ENCODE data around the gene CHRFAM7A. TPM values are rescaled to one million over a fixed set of nuclear protein-coding genes. Genes with fewer than 3 reads are reported as not detected.

The CHRFAM7A gene
- total and polyA plus RNA-seq, 7 donors = 0.60 to 5.5 (median 0.82) TPM

Small RNA genes within 50 kb of the gene (small RNA-seq; reads per million reads assigned to genes)
- gene AC019322.2 = 0 reads per million in 3 donors
- gene RF00019 = 0 reads per million in 3 donors
- 0 reads per million in 3 donors for gene RF00096
- 0 reads per million in 3 donors for gene RN7SL196P

Other genes starting within 250 kb of the CHRFAM7A start
- gene GOLGA8R, start 20.7 kb upstream of the CHRFAM7A start, total RNA-seq = 1 to 10 TPM; 1.8 to 6.9 (median 4.6) TPM
- under 1 TPM in 1 of 3 donors, not detected in 2; 0.77 TPM for gene GOLGA8R, start 20.7 kb upstream of the CHRFAM7A start, polyA plus RNA-seq
- gene GOLGA8Q, start 158.5 kb upstream of the CHRFAM7A start, total RNA-seq = 1 to 10 TPM in 2 of 4 donors, not detected in 2; 1.5 to 1.8 TPM
- under 1 TPM in 1 of 3 donors, not detected in 2; 0.50 TPM for gene GOLGA8Q, start 158.5 kb upstream of the CHRFAM7A start, polyA plus RNA-seq
- under 1 TPM in 1 of 4 donors, not detected in 3; 0.33 TPM for gene GOLGA8H, start 210.5 kb upstream of the CHRFAM7A start, total RNA-seq
- gene GOLGA8H, start 210.5 kb upstream of the CHRFAM7A start, polyA plus RNA-seq = under 1 TPM in 1 of 3 donors, not detected in 2; 0.36 TPM

Measured in sigmoid colon (tissue), 7 donors.